Left lung (tissue), 10 donors: Measurements from ENCODE around the gene SH3BP1. TPM values are rescaled to one million over a fixed set of nuclear protein-coding genes. Genes with fewer than 3 reads are reported as not detected.

Experiments
- ATAC-seq: fragments of 200-7000 bp; cut with Tn5 transposase; one replicate; pipeline ENCODE4 v1.9.1; 2020; ENCODE audit warnings: moderate library complexity
- DNase-seq, 4 donors: peaks; one replicate each; pipeline ENCODE4 v3.0.0-alpha.2; 2013 to 2020
- H3K27ac ChIP-seq, 2 donors: fragments of 200-600 bp; sonication (generic) in 1 of 2; one replicate each; pipeline versions ENCODE4 v1.5.0 to v1.8.0; 2020 to 2021
- H3K27me3 ChIP-seq, 2 donors: fragments of 200-600 bp; sonication (generic) in 1 of 2; one replicate each; pipeline versions ENCODE4 v1.5.0 to v1.8.0; 2020 to 2021
- H3K36me3 ChIP-seq, 2 donors: fragments of 200-600 bp; sonication (generic) in 1 of 2; one replicate each; pipeline versions ENCODE4 v1.5.0 to v1.8.0; 2020 to 2021
- H3K4me1 ChIP-seq, 2 donors: fragments of 200-600 bp; one replicate each; pipeline ENCODE4 v1.8.0; 2021
- H3K4me3 ChIP-seq, 2 donors: fragments of 200-600 bp; sonication (generic) in 1 of 2; one replicate each; pipeline versions ENCODE4 v1.5.0 to v1.8.0; 2020 to 2021; ENCODE audit warnings: mild to moderate bottlenecking in 1 of 2
- H3K9me3 ChIP-seq, 2 donors: fragments of 200-600 bp; sonication (generic) in 1 of 2; one replicate each; pipeline versions ENCODE4 v1.5.0 to v1.8.0; 2020 to 2021
- intact Hi-C, 2 donors: fragments of 100-400 bp; cut with DNase I; formaldehyde crosslinking; loops; one replicate each; pipeline versions ENCODE4 v1.11.2 to v1.14.2; 2022
- polyA plus RNA-seq, 6 donors: library from polyadenylated mRNA; unstranded; fragments of 120-200 nt; gene quantifications; one replicate each; pipeline ENCODE4 v1.2.1, GENCODE V29; 2013; ENCODE audit not compliant: insufficient read length in 6 of 6
- total RNA-seq, 2 donors: library from RNA; stranded (reverse); fragmentation: NEBNext Ultra II Directional; extraction: Animal tissue kit (Norgen Biotek cat#: 25700); gene quantifications; one replicate each; pipeline ENCODE4 v1.2.1, GENCODE V29; 2021
- TF ChIP-seq, protein P1 (sequence below), 2 donors: fragments of 200-600 bp; sonication (generic) in 1 of 2; IDR thresholded peaks; one replicate each; pipeline versions ENCODE4 v1.5.0 to v1.8.0; 2021; ENCODE audit warnings: antibody characterized with exemption in 2 of 2
- donor health status: DM: no; HTN: yes; CAD: no.
- donor health status: DM: no; HTN: no; CAD: no.

The SH3BP1 gene
- total and polyA plus RNA-seq, 8 donors: 14.0 to 40.7 (median 27.7) TPM

DNA sequence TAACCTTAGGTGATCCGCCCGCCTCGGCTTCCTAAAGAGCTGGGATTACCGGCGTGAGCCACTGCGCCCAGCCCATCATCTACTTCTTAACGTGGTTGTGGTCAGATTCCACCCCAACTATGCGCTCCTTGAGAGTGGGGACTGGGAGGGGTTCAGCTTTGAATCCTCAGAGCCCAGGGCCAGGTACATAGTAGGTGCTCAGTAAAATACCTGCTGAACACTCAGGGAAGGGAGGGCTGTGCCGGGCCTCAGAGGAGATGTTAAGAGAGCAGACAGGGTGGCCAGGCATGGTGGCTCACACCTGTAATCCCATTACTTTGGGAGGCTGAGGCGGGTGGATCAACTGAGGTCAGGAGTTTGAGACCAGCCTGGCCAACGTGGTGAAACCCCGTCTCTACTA is 34.8 kb downstream of the SH3BP1 start:
- H3K4me1 ChIP-seq: peaks cover 10 to 58% of the 10 kb centered on the region in 2 donors
- H3K36me3 ChIP-seq: peaks cover 0 to 18% of the 10 kb centered on the region in 2 donors
- no peaks in the 10 kb centered on the region for H3K27me3 ChIP-seq
- no peak for DNase-seq
- H3K27ac ChIP-seq: peak overlapping the region; percentile 90 to 94
- no peaks in the 10 kb centered on the region for H3K9me3 ChIP-seq
- TF ChIP-seq, protein P1, sequence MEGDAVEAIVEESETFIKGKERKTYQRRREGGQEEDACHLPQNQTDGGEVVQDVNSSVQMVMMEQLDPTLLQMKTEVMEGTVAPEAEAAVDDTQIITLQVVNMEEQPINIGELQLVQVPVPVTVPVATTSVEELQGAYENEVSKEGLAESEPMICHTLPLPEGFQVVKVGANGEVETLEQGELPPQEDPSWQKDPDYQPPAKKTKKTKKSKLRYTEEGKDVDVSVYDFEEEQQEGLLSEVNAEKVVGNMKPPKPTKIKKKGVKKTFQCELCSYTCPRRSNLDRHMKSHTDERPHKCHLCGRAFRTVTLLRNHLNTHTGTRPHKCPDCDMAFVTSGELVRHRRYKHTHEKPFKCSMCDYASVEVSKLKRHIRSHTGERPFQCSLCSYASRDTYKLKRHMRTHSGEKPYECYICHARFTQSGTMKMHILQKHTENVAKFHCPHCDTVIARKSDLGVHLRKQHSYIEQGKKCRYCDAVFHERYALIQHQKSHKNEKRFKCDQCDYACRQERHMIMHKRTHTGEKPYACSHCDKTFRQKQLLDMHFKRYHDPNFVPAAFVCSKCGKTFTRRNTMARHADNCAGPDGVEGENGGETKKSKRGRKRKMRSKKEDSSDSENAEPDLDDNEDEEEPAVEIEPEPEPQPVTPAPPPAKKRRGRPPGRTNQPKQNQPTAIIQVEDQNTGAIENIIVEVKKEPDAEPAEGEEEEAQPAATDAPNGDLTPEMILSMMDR (IDR thresholded peaks at IDR 0.05): no peak
- intact Hi-C loops: no loop called here
- no peak for ATAC-seq
- peak overlapping the region in 1 of 2 donors; percentile 77 for H3K4me3 ChIP-seq

DNA sequence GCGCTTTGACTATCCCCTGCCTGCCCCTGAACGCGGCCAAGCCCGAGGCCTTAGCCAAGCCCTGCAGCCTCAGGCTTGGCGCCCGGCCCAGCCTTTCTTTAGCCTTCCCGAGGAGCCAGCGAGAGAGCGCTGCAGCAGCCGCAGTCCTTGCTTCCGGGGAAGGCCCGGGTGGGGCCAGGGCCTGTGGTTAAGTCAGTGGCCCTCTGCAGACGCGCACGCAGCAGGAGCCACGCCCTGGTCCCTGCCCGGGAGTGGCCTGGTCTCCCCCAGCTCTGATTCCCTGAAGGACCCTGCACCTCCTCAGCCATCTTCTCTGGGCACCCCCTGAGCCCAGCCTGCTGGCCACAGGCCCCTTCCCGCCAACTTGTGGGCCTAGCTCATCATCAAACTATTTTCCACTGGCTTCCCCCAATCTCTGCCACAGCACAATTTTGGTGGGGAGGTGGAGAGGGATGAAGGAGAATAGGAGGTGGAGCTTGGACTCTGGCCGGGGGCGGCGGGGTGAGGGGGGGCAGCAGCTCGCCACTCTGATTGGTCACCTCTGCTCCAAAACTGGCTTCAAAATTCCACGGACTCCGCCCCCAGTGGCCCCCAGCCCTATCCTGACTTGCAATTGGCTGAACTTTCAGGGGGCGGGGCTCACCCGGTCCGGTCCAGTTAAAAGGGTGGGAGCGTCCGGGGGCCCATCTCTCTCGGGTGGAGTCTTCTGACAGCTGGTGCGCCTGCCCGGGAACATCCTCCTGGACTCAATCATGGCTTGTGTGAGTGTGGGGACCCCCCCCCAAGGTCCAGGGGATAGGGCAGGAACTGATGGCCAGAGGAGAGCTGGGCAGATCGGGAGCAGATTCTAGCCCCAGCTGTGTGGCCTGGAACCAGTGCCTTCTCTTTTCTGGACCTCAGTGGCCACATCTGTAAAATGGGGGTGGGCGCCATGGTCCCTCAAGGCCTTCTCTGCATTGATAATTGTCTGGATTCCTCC is 35.8 kb downstream of the SH3BP1 start, which contains the start of gene LGALS1:
TSS of gene LGALS1 (plus strand) at position 686 of the 979 bp plus-strand sequence. CDS start at position 753, 67 bp downstream.
- Histone ChIP-seq H3K36me3 (peaks cover 0 to 26% of the 10 kb centered on the region in 2 donors), H3K4me1 (peaks cover 10 to 58% of the 10 kb centered on the region in 2 donors), H3K9me3 (no peaks in the 10 kb centered on the region), H3K27ac (peak within 1 kb of the TSS; percentile 90 to 94), H3K4me3 (peak within 1 kb of the TSS; percentile 45 to 77), H3K27me3 (no peaks in the 10 kb centered on the region)
- DNase-seq: peak; percentile 92 to 98 (median 95)
- peak; percentile 85 for ATAC-seq
- TF ChIP-seq, protein P1 (IDR thresholded peaks at IDR 0.05): no peak
- intact Hi-C loops: no loop called here

DNA sequence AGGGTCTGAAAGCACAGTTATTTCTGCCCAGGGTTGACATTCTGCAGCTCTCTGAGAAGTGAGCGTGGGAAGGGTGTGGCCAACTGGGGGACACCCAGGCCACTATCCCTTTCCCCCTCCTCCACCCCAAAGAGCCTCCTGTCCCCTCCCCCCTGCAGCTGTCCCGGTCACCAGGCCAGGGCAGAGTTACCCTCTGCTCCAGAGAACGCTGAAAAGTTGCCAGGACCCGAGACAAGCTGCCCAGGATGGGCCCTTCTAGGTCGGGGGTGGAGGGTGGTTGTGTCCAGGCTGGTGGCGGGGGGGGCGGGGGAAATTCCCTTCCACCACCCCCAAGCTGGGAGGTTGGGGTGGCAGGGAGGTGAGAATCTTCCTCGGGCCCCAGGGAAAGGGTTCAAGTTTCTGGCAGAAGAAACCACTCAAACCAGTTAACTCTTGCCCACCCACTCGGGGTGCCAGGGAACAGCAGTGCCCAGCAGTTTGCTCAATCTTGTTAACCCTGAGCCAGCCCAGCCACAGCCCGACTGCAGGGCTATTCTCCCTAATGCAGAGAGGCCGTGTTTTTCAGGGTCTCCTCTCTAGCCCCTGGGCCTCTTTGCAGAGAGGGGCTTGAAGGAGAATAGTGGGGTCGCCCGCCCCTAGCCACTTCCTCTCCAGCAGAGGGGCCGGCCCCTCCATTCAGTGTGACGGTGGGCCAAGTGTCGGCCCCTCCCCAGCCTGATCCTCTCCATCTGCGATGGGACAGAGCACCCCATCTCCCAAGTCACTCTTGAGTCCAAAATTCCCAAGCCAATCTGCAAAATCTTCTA is 36.7 kb downstream of the SH3BP1 start:
- peak overlapping the region; percentile 45 to 77 for H3K4me3 ChIP-seq
- TF ChIP-seq, protein P1 (IDR thresholded peaks at IDR 0.05): no peak
- peaks cover 0 to 26% of the 10 kb centered on the region in 2 donors for H3K36me3 ChIP-seq
- peak; percentile 14 for ATAC-seq
- no peaks in the 10 kb centered on the region for H3K9me3 ChIP-seq
- intact Hi-C loops: no loop called here
- no peaks in the 10 kb centered on the region for H3K27me3 ChIP-seq
- H3K4me1 ChIP-seq: peaks cover 11 to 59% of the 10 kb centered on the region in 2 donors
- H3K27ac ChIP-seq: peak overlapping the region; percentile 90 to 94
- peak in 2 of 4 donors; percentile 32 to 68 for DNase-seq

DNA sequence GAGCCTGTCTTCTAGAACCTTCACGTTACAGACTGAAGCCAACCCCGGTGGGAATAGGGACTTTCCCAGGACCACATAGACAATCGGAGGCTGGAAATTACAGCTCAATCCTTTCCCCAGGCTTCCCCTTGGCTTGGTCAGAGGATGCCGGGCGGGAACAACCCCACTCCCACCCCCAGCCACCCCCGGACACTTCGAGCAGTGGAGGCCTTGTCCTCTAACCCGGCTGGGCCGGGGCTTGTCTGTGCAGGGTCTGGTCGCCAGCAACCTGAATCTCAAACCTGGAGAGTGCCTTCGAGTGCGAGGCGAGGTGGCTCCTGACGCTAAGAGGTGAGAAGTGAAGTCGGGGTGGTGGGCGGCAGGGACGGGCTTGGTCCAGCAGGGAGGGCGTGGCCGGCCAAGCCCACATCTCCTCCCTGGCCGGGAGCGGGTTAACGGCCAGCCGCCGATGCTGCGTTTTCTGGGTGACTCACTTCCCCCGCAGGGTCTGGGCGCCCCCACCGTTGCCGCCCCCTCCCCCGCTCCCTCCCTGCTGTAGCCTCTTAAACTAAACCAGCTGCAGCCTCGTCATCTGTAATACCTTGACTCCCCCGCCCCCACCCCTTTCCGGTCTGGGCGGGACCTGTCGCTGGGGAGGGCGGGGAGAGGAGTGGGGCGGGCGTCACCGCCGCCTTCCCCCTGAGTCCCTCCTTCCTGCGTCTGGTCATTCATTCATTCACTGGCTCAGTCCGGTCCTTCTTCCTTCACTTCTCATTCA is 37.4 kb downstream of the SH3BP1 start:
- peak overlapping the region; percentile 45 to 77 for H3K4me3 ChIP-seq
- peak; percentile 46 to 96 (median 90) for DNase-seq
- H3K36me3 ChIP-seq: peaks cover 0 to 26% of the 10 kb centered on the region in 2 donors
- intact Hi-C loops: no loop called here
- peaks cover 17 to 67% of the 10 kb centered on the region in 2 donors for H3K4me1 ChIP-seq
- H3K9me3 ChIP-seq: no peaks in the 10 kb centered on the region
- H3K27ac ChIP-seq: peak overlapping the region; percentile 90 to 94
- no peaks in the 10 kb centered on the region for H3K27me3 ChIP-seq
- TF ChIP-seq, protein P1 (IDR thresholded peaks at IDR 0.05): no peak
- peak; percentile 72 for ATAC-seq
